Measurements from ENCODE around the gene MAP9. TPM values are rescaled to one million over a fixed set of nuclear protein-coding genes. Genes with fewer than 3 reads are reported as not detected.
A peak's percentile ranks its signal among the peaks of the same experiment; 100 is the strongest.
"Not testable (repeated sequence)": the region's sequence is repeated elsewhere in the genome, so short reads cannot be mapped to it uniquely, and the experiment has no call there.

Gene MAP9
- total RNA-seq = 10 to 100 TPM in 3 of 6 donors, 1 to 10 TPM in 3; 7.1 to 20.8 (median 10.8) TPM

DNA sequence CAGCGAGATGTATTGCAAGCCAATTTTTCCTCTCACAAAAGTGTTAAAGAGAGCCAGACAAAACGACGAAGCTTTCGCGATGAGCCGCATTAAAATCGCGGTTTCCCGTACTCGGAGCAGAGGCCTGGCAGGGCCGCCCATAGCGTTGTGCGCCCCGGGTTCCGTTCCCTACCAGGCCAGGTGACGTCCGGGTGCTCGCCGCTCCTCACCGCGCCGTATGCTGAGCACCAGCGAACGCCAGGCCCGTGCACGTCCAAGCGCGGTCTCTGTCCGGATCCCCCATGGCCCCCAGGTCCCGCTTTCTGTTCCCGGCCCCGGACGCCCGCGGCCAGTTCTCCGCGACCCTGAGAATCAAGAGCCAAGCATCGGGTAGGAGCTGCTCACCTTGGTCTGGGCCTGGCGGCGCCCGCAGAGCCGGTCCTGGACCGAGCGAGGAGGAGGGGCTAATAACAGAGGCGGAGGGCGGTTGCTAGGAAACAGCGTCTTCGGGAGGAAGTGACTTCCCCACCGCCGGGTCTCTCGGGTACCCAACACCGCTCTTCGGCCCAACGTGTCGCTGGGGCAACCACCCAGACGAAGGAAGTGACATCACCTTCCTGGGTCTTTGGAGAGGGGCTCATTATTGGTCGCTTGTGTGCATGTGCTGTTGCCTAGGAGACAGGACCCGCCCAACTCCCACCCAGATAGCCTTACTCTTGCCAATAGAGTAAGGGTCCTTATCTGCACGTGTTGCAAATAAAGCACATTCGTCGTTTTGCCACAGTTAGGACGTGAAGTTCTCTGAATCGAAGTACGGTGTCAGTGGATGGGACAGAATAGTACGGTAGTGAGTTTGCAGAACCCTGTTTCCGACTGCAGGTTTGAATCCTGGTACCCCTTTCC lies at the start of gene MAP9:
TSS of gene MAP9 (minus strand) at position 579 of the 882 bp plus-strand sequence. CDS start 1,115 bp downstream, outside the sequence.
- peak; percentile 96 to 97 for ATAC-seq (ENCODE audit: low FRiP score in 2 of 2)
- TF ChIP-seq EP300 (IDR thresholded peaks at IDR 0.05) = no peak
- TF ChIP-seq, protein P1, sequence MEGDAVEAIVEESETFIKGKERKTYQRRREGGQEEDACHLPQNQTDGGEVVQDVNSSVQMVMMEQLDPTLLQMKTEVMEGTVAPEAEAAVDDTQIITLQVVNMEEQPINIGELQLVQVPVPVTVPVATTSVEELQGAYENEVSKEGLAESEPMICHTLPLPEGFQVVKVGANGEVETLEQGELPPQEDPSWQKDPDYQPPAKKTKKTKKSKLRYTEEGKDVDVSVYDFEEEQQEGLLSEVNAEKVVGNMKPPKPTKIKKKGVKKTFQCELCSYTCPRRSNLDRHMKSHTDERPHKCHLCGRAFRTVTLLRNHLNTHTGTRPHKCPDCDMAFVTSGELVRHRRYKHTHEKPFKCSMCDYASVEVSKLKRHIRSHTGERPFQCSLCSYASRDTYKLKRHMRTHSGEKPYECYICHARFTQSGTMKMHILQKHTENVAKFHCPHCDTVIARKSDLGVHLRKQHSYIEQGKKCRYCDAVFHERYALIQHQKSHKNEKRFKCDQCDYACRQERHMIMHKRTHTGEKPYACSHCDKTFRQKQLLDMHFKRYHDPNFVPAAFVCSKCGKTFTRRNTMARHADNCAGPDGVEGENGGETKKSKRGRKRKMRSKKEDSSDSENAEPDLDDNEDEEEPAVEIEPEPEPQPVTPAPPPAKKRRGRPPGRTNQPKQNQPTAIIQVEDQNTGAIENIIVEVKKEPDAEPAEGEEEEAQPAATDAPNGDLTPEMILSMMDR (IDR thresholded peaks at IDR 0.05) = no peak
- TF ChIP-seq POLR2AphosphoS5 (IDR thresholded peaks at IDR 0.05) = peak in 1 of 2 donors; percentile 42
- peak in 1 of 4 donors; percentile 42 for TF ChIP-seq POLR2A (IDR thresholded peaks at IDR 0.05)
- peak; percentile 91 to 95 for DNase-seq
- no peaks in the 10 kb centered on the region for H3K36me3 ChIP-seq
- H3K27me3 ChIP-seq = no peaks in the 10 kb centered on the region
- H3K4me1 ChIP-seq = peaks cover 4 to 18% (median 8%) of the 10 kb centered on the region in 4 donors
- peak within 1 kb of the TSS in 2 of 4 donors; percentile 13 to 70 for H3K27ac ChIP-seq
- no peaks in the 10 kb centered on the region for H3K9me3 ChIP-seq
- peak within 1 kb of the TSS; percentile 56 to 74 (median 67) for H3K4me3 ChIP-seq
- 9 to 15% methylated on average over 29 to 48 of the region's 66 CpGs for WGBS, 2 donors

DNA sequence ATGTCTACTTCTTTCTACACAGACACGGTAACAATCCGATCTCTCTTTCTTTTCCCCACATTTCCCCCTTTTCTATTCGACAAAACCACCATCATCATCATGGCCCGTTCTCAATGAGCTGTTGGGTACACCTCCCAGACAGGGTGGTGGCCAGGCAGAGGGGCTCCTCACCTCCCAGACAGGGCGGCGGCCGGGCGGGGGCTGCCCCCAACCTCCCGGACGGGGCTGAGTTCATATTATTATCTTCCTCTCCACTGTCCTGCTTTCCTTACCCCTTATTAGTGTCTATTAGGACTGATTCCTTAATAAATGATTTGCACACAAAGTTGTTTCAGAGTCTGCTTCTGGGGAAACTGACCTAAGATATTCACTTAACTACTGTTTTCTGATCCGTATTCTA lies 48.0 kb upstream of the MAP9 start:
- not testable (repeated sequence) for ATAC-seq (ENCODE audit: low FRiP score in 2 of 2); H3K9me3 ChIP-seq; H3K4me3 ChIP-seq; H3K27ac ChIP-seq; H3K4me1 ChIP-seq; H3K36me3 ChIP-seq; H3K27me3 ChIP-seq
- WGBS, 2 donors = 92 to 93% methylated on average over 11 of the region's 11 CpGs
- DNase-seq = peak in 1 of 2 donors; percentile 77

DNA sequence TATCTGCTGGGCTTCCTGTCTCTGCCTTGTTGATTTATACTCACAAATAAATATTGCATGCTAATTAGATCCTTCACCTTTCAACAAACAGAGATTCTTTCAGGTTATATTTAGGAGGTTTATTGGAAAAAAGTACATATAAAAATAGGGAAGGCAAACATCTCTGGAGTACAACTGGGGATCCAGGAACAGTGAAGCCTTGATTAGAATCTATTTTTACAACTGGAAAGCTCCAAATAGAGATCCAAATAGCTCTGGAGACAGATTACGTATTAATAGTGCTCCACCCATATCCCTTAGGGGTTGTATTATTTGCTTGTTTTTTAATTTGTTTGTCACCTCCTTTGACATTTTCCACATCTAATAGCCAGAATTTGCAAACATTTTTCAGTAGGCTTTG lies 46.9 kb upstream of the MAP9 start:
- 79 to 86% methylated on average over 1 of the region's 1 CpG for WGBS, 2 donors
- no peak for TF ChIP-seq POLR2AphosphoS5 (IDR thresholded peaks at IDR 0.05)
- TF ChIP-seq POLR2A (IDR thresholded peaks at IDR 0.05) = no peak
- TF ChIP-seq, protein P1 (IDR thresholded peaks at IDR 0.05) = no peak
- no peak for TF ChIP-seq EP300 (IDR thresholded peaks at IDR 0.05)
- Histone ChIP-seq H3K36me3 (no peaks in the 10 kb centered on the region), H3K4me3 (no peak overlapping the region), H3K27me3 (no peaks in the 10 kb centered on the region), H3K27ac (no peak overlapping the region), H3K4me1 (no peaks in the 10 kb centered on the region), H3K9me3 (peaks cover 0 to 5% (median 0%) of the 10 kb centered on the region in 4 donors)
- ATAC-seq (ENCODE audit: low FRiP score in 2 of 2) = no peak
- DNase-seq = no peak

GRCh38 chr4:155419266-155419665 lies 42.5 kb upstream of the MAP9 start:
- 88 to 92% methylated on average over 4 of the region's 4 CpGs for WGBS, 2 donors
- no peak for ATAC-seq (ENCODE audit: low FRiP score in 2 of 2)
- H3K27me3 ChIP-seq = no peaks in the 10 kb centered on the region

DNA sequence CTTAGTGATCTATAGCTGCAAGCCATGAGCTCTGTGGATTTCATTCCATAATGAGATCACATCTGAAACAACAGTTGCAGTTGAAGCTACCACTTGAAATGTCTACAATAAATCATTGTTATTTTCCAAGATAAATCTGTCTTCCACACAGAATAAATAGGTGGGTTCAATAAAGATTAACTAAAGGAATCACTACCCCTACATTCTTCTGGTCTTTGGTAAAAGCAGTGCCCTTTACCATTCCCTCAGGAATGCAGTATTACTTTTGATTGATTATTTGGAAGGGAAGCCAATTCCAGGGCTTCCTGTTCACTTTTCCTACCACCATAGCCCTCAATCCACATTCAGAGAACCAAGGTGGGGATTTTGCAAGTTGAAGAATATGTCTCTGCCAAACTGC lies 38.9 kb upstream of the MAP9 start:
- TF ChIP-seq EP300 (IDR thresholded peaks at IDR 0.05) (no peak), POLR2AphosphoS5 (IDR thresholded peaks at IDR 0.05) (no peak), POLR2A (IDR thresholded peaks at IDR 0.05) (no peak)
- TF ChIP-seq, protein P1 (IDR thresholded peaks at IDR 0.05) = no peak
- no peaks in the 10 kb centered on the region for H3K36me3 ChIP-seq
- ATAC-seq (ENCODE audit: low FRiP score in 2 of 2) (no peak), DNase-seq (no peak)
- H3K27me3 ChIP-seq = no peaks in the 10 kb centered on the region
- H3K4me1 ChIP-seq = no peaks in the 10 kb centered on the region
- H3K9me3 ChIP-seq = no peaks in the 10 kb centered on the region
- H3K27ac ChIP-seq = no peak overlapping the region
- no peak overlapping the region for H3K4me3 ChIP-seq

More at GRCh38 chr4:155419266-155419665, 42.5 kb upstream of the MAP9 start:
- H3K27ac ChIP-seq = no peak overlapping the region
- no peaks in the 10 kb centered on the region for H3K9me3 ChIP-seq
- no peak for DNase-seq
- no peak overlapping the region for H3K4me3 ChIP-seq
- no peaks in the 10 kb centered on the region for H3K36me3 ChIP-seq
- TF ChIP-seq POLR2AphosphoS5 (IDR thresholded peaks at IDR 0.05) (no peak), EP300 (IDR thresholded peaks at IDR 0.05) (no peak), POLR2A (IDR thresholded peaks at IDR 0.05) (no peak)
- TF ChIP-seq, protein P1 (IDR thresholded peaks at IDR 0.05) = no peak
- no peaks in the 10 kb centered on the region for H3K4me1 ChIP-seq
